ENCODE measurements around the gene USF3.

DNA sequence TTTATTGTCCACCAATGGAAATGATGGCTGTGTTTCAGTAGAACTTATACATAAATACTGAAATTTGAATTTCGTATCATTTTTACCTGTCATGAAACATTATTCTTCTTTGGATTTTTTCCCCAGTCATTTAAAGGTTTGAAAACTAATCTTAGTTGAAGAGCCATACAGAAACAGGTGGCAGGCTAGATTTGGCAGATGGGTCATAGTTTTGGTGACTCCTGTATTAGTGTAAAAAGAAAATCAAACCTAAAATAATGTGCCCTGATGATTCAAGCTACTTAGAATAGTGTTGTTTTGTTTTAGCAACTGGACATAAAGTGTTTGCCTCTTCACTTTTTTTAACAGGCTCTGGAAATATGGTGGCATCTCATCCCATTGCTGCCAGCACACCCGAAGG, 95.2 kb downstream of the USF3 start:
- TF ChIP-seq, protein P1, sequence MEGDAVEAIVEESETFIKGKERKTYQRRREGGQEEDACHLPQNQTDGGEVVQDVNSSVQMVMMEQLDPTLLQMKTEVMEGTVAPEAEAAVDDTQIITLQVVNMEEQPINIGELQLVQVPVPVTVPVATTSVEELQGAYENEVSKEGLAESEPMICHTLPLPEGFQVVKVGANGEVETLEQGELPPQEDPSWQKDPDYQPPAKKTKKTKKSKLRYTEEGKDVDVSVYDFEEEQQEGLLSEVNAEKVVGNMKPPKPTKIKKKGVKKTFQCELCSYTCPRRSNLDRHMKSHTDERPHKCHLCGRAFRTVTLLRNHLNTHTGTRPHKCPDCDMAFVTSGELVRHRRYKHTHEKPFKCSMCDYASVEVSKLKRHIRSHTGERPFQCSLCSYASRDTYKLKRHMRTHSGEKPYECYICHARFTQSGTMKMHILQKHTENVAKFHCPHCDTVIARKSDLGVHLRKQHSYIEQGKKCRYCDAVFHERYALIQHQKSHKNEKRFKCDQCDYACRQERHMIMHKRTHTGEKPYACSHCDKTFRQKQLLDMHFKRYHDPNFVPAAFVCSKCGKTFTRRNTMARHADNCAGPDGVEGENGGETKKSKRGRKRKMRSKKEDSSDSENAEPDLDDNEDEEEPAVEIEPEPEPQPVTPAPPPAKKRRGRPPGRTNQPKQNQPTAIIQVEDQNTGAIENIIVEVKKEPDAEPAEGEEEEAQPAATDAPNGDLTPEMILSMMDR (IDR thresholded peaks at IDR 0.05), result no peak
- TF ChIP-seq POLR2A (IDR thresholded peaks at IDR 0.05), result no peak

All from esophagus squamous epithelium (tissue), 4 donors.